ENCODE data around the gene RBM24.

The RBM24 gene

DNA sequence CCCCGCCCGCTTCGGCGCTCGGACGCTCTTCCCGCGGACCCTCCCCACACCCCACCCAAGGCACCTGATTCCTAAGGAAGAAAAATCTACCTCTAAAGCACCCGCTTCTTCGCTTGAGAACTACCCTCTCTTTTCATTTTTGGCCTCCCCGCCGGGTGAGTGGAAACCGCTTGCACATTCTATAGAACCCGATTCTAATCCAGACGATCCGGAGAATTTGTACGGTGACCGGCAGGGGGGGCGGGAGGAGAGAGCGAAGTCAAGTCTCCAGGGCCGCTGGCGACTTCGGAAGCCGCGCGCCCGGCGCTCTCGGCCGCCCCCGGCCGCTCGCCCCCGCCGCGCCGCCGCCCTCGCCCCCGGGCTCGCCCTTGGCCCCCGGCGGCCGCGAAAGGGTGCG, at the start of gene RBM24:
RBM24 (plus strand) TSS at position 262 of the 397 bp plus-strand sequence. CDS start 221 bp downstream, outside the sequence.
- DNase-seq (ENCODE audit: low read depth in 2 of 2) = no peak

DNA sequence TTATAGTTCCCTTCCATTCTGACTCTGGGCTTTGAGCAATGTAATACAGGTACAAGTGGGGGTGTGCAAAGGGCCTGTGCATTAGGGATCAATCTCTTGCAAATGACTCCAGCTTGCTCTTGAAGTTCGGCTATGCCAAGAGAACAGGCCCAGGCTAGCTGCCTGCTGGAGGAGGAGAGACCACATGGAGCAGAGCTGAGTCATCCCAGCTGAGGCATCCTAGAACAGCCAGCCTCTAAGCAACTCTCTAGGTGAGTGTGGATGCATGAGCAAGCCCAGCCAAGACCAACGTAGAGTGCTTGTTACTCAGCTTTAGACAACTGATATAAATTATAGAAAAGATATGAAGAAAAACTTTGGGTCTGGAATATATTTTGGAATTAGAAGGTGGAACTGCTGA, 47.6 kb upstream of the RBM24 start:
- no peak for DNase-seq (ENCODE audit: low read depth in 2 of 2)

GRCh38 chr6:17237246-17237645, 43.9 kb upstream of the RBM24 start:
- no peak for DNase-seq (ENCODE audit: low read depth in 2 of 2)

DNA sequence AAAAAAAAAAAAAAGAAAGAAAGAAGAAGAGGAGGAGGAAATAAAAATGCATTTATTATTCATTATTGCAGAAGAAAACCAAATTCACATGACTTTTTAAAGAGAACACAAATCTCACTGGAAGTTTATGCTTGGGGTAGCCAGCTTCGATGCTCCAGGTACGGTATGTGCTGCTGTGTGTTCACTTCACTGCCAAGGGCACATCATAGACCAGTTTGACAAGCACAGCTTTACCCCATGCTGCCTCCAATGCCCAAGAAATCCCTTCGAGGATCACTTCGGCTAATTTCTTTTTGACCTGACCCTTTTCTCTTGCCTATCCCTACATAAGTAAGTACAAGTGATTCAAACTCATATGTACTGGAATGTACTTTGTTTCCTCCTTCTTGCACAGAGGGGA, 41.9 kb upstream of the RBM24 start:
- no peak for DNase-seq (ENCODE audit: low read depth in 2 of 2)

DNA sequence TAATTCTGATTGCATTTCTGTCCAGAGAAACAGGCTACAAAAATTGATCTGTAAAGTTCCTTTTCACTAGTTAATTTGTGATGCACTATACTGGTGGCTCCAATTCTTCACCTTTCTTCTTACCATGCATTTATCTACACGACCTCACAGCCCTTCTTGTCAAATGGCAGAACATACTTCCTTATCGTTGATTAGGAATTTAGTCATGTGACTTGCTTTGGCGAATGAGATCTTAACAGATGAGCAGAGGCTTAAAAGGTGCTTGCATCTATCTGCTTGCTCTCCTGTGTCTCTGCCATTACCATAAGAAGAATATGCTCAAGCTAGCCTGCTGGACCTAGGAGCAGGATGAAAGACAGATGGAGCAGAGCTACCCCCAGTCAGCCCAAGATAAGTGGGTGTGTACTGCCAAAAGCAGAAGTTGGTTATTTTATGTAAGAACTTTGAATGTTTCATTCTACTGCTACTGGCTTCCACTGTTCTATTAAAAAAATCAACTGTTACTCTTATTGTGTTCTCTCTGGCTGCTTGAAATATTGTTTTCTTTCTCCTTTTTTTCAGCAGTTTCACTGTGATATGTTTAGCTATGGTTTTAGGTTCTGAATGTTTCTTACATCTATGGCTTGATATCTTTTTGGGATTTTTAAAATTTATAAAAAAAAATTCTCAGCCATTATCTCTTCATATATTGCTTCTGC, 40.2 kb upstream of the RBM24 start:
- DNase-seq (ENCODE audit: low read depth in 2 of 2) = no peak

- DNase-seq (ENCODE audit: low read depth in 2 of 2) = no peak
These were observed 39.1 kb upstream of the RBM24 start for GRCh38 chr6:17242087-17242486.

GRCh38 chr6:17250237-17250636, 30.9 kb upstream of the RBM24 start:
- no peak for DNase-seq (ENCODE audit: low read depth in 2 of 2)

- DNase-seq (ENCODE audit: low read depth in 2 of 2) = no peak
These were observed 29.2 kb upstream of the RBM24 start for GRCh38 chr6:17251953-17252352.

- no peak for DNase-seq (ENCODE audit: low read depth in 2 of 2)
These were observed 22.4 kb upstream of the RBM24 start for GRCh38 chr6:17258749-17259148.

- no peak for DNase-seq (ENCODE audit: low read depth in 2 of 2)
These were observed 15.6 kb upstream of the RBM24 start for GRCh38 chr6:17265570-17265969.

GRCh38 chr6:17267566-17267965, 13.6 kb upstream of the RBM24 start:
- no peak for DNase-seq (ENCODE audit: low read depth in 2 of 2)

- DNase-seq (ENCODE audit: low read depth in 2 of 2) = no peak
These were observed 13.0 kb upstream of the RBM24 start for GRCh38 chr6:17268114-17268513.

GRCh38 chr6:17269840-17270239, 11.3 kb upstream of the RBM24 start:
- no peak for DNase-seq (ENCODE audit: low read depth in 2 of 2)

DNA sequence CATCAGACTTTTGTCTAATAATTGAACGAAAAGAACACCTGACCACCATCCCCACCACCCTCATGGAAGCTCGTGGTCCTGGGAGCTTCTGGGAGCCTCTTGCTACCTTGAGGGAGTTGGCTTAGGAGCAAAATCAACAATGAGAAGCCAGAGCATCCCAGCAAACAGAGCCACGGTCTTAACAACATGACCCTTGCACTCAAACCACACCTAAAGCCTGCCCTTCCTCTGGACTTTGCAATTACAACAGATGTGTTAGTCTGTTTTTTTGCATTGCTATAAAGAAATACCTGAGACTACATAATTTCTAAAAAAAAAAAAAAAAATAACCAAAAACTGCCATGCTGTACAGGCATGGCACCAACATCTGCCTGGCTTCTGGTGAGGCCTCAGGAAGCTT, 9.5 kb upstream of the RBM24 start:
- no peak for DNase-seq (ENCODE audit: low read depth in 2 of 2)

- no peak for DNase-seq (ENCODE audit: low read depth in 2 of 2)
These were observed 4.4 kb upstream of the RBM24 start for GRCh38 chr6:17276766-17277165.

GRCh38 chr6:17277256-17277655, 3.9 kb upstream of the RBM24 start:
- no peak for DNase-seq (ENCODE audit: low read depth in 2 of 2)

GRCh38 chr6:17278289-17279063, 2.7 kb upstream of the RBM24 start:
- DNase-seq (ENCODE audit: low read depth in 2 of 2) = no peak

- no peak for DNase-seq (ENCODE audit: low read depth in 2 of 2)
These were observed 1.0 kb upstream of the RBM24 start for GRCh38 chr6:17280138-17280537.

DNA sequence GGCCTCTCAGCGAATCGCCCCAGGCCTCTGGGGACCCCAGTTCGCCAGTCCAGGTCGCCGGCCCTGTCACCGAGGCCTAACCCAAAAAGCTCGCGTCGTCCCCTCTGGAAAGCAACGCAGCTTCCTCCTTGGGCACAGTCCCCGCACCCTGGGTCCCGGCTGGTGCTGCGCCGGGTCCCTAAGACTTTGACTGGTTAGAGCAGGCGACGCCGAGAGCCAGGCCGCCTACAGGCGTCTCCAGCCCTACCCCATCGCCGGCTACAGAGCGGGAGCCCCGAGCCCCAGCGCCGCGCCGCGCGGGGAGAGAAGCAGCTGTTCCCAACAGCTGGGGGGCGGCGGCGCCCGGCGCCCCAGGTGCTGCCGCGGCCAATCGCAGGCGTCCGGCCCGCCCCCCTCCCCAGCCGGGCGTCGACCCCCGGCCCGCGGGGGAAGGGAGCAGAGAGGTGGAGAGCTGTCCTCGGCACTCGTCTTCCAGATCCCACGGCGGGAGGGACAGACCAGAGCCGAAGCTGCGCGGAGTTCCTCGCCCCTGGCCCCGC, 540 bp upstream of the RBM24 start:
- no peak for DNase-seq (ENCODE audit: low read depth in 2 of 2)

- DNase-seq (ENCODE audit: low read depth in 2 of 2) = no peak
These were observed 628 bp downstream of the RBM24 start for GRCh38 chr6:17281497-17282481.

DNA sequence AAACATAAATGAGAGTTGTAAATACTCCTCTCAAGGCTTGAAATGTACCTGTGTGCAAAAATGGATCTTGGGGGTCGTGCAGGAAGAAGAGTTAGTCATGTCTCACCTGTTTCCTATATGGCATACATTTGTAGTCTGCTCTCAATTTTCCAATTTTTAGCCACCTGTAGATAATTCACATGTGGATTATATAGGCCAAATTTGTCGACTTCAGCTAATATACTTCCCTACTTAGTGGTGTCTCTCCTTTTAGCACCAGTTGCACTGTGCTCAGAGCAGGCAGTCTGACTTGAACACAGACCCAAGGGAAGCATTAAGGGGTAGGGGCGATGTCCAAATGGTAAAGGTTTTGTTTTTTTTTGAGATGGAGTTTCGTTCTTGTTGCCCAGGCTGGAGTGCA, 1.9 kb downstream of the RBM24 start:
- DNase-seq (ENCODE audit: low read depth in 2 of 2) = no peak

DNA sequence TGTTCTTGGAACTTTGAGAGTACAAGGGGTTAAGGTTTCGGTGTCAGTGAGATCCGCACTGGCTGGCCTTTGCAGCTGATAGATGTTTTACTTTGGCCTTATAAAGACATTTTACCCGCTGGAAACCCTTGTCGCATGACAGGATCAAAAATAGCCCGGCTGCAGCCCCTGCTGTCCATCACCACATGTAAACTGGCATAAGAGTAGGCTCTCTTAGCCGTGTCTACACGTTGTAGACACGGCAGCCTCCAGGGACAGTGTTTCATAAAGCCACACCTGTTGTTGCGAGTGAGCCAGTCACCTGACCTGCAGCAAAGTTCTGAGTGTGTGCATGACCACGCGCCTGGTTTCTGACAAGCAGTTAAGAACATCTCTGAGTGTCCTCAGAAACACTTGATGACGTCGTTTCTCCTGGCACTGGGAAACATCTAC, 8.5 kb downstream of the RBM24 start:
- no peak for DNase-seq (ENCODE audit: low read depth in 2 of 2)
